Motor neuron (in vitro differentiated cells): ENCODE results near the gene PPIE. TPM values are rescaled to one million over a fixed set of nuclear protein-coding genes. Genes with fewer than 3 reads are reported as not detected.
A peak's percentile ranks its signal among the peaks of the same experiment; 100 is the strongest.

ENCODE experiments used
- ATAC-seq, 8 experiments: fragments of 200-7000 bp; cut with Tn5 transposase; replicated peaks in 6 of 8; 2 replicates each; pipeline ENCODE4 v1.8.0; 2021; ENCODE audit warnings: mild to moderate bottlenecking in 8 of 8, moderate library complexity in 8 of 8
- H3K27ac ChIP-seq, 2 donors: fragments of 250-450 bp; sonication (Bioruptor Pico); 2 replicates each; pipeline ENCODE4 v1.9.0; 2021; ENCODE audit warnings: antibody characterized with exemption in 2 of 2, mild to moderate bottlenecking in 2 of 2, moderate library complexity in 1 of 2
- H3K4me1 ChIP-seq, 2 donors: fragments of 250-450 bp; sonication (Bioruptor Pico); replicated peaks in 1 of 2; 2 replicates each; pipeline ENCODE4 v1.6.1; 2021; ENCODE audit warnings: antibody characterized with exemption in 2 of 2, mild to moderate bottlenecking in 2 of 2, moderate library complexity in 1 of 2
- H3K4me3 ChIP-seq, 5 donors: fragments of 250-450 bp; sonication (Bioruptor Pico); 2 replicates each; pipeline ENCODE4 v1.9.0; 2021; ENCODE audit warnings: antibody characterized with exemption in 5 of 5, mild to moderate bottlenecking in 5 of 5, moderate library complexity in 4 of 5
- WGBS, 10 experiments: fragments of 450-650 bp; shearing (Covaris generic); methylation state at CpG; one replicate each; pipeline ENCODE4 v1.0.0; 2022; 5-methylcytosine and 5-hydroxymethylcytosine counted together
- in situ Hi-C, 9 experiments: fragments of 400-800 bp; cut with MboI; loops; one replicate each; pipeline ENCODE4 v1.15.0; 2021; ENCODE audit warnings: low sequenced_read_pairs in 9 of 9, low pct_unique_long_range_greater_than_20kb in 2 of 9; ENCODE audit not compliant: unreplicated experiment in 9 of 9
- total RNA-seq, 8 experiments: library from RNA; unstranded; fragments of 300-600 nt; gene quantifications; 2 replicates each; pipeline versions ENCODE4 v1.2.3 to v1.2.4, GENCODE V29; 2022

Gene PPIE
- total RNA-seq, 8 experiments from 2014 or later = 45.9 to 84.5 (median 54.6) TPM

DNA sequence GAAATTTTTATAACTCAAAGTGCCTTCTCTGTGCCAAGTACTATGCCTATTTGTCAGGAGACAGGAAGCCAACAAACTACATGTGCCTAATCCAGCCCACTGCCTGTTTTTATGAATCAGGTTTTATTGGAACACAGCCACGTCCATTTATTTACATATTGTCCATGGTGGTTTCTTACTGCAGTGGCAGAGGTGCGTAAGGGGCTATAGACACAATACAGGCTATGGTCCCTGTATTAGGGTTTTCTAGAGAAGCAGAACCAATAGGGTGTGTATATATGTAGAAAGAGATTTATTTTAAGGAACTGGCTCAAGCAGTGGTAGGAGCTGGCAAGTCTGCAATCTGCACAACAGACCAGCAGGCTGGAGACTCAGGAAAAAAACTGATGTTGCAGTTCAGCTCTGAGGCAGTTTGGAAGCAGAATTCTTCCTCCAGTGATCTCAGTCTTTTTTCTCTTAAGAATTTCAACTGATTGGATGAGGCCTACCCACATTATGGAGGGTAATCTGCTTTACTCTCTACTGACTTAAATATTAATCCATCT, 15.4 kb downstream of the PPIE start:
- 63 to 100% (median 100%) methylated on average over 1 to 2 of the region's 2 CpGs; no CpG with 5 or more reads in 3 of the 10 experiments for WGBS, 10 experiments
- no peak for ATAC-seq
- in situ Hi-C loops = no loop called here
- Histone ChIP-seq H3K27ac (no peak overlapping the region), H3K4me1 (no peaks in the 10 kb centered on the region), H3K4me3 (no peak overlapping the region)

DNA sequence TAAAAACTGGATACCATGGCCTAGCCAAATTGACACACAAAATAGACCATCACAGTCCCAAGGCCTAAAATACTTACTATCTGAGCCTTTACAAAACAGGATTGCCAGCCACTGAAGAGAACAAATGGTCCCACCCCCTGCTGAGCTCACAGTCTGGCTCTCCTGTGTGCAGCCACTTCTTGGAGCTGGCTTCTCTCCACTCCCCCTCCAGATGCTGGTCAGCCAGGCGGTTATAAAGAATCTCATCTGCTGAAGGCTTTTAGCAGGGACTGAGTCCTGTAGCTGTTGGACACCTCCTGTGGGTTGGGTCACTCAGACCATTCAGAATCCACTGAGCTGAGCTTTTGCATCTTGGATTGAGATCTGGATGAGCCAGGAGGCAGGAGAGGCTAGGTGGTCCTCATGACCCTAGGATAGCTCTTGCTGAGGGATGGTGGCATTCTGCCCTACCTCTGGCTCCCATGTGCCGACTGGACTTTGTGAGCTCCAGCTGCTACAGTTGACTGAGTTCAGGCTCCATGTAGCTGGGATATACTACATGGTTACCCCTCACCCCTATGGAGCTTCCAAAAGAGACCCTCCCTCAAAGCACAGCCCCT, 16.3 kb downstream of the PPIE start:
- in situ Hi-C loops = no loop called here
- no peaks in the 10 kb centered on the region for H3K4me1 ChIP-seq
- no peak overlapping the region for H3K27ac ChIP-seq
- WGBS, 10 experiments = 54 to 86% (median 78%) methylated on average over 1 to 2 of the region's 2 CpGs; no CpG with 5 or more reads in 6 of the 10 experiments
- ATAC-seq = no peak
- H3K4me3 ChIP-seq = no peak overlapping the region

DNA sequence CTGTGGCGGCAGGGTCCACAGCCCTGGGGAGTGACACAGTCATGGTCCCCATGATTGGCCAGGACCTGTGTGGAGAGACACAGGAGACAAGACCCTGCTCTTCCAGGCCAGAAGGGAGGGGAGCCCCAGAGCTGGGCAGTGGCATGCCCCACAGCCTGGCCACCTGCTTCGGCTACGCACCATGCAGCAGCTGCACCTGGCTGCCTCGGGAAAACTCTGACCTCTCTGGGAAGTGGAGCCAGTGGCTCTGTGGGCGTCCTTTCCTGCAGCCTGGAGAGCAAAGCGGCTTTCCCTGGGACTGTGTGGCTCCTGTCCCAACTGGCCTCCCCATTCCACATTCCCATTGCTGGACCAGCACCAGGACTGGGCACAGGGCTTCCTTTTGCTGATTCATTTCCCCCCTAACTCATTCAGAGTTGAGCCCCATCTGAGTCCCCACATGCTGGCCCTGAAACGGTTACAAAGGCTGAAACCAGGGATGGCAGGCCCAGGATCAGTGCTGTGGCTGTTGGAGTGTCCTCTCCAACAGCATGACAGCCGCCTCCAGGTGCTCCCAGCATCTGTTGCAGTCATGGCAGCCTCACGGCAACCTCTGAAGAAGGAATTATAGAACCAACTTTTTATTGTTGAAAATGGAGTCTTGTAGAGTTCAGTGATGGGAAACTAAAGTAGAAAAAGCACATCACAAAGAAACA, 17.4 kb downstream of the PPIE start:
- 67 to 100% (median 91%) methylated on average over 1 to 9 of the region's 9 CpGs; no CpG with 5 or more reads in 3 of the 10 experiments for WGBS, 10 experiments
- no peak overlapping the region for H3K4me3 ChIP-seq
- H3K27ac ChIP-seq = no peak overlapping the region
- in situ Hi-C loops = no loop called here
- ATAC-seq = peak in 2 of 8 experiments; percentile 10 to 16
- no peaks in the 10 kb centered on the region for H3K4me1 ChIP-seq

DNA sequence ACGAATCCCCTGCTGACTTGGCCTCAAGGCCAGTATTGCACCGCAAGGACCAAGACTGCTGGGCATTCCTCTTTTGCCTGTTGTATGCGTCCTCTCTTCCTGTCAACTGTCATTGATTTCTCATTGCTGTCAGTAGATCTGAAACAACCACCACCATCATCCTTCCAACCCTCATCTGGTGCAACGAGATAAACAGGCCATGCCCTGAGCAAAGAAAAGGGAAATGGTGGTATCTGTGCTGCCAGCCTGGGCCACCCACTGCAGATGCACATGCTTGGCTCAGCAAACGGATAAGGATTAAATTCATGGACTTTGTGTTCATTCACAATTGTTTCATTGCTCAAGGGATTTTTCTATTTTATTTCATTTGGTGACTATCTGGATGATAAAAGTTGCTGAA, 18.8 kb downstream of the PPIE start:
- WGBS, 10 experiments = 73 to 100% (median 98%) methylated on average over 1 to 5 of the region's 5 CpGs; no CpG with 5 or more reads in 2 of the 10 experiments
- no peak overlapping the region for H3K27ac ChIP-seq
- no peaks in the 10 kb centered on the region for H3K4me1 ChIP-seq
- in situ Hi-C loops = no loop called here
- no peak for ATAC-seq
- H3K4me3 ChIP-seq = no peak overlapping the region

DNA sequence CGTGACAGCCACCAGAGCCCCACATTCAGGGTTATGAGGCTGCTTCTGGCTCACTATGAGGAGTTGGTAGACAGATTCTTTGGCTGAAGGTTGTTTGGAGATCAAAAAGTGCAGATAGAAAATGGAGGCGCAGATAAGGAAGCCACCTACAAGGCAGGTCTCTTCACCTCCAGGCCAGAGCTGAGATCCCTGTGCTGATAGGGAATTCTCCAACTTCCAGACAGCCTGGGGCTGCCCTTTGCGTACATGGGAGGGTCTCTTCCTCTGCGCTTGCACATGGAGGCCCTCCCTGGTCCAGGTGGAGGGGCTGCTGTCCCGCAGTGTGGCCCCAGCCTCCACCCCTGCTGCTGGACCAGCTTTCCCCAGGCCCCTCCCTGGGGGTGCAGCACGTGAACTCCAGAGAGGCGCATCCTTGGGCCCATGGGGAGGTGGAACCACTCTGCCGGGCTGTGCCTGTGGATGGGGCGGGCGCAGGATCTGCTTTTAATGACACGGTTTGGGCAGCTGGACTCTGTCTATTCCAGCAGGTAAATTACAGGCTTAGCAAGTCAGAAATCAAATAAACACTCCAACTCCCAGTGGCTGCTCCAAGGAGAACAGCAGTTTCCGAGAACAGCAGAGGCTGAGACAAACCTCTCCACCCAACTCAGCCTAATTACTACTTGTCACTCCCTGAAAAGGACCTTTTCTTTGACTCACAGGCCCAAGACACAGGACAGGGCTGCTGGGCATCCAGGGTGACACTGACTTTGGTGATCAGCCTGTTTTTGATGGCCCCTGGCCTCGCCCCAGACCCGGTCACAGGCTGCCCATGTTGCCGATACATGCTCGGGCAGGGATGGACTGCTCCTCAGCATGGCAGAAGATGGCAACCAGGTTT, 20.1 kb downstream of the PPIE start:
- in situ Hi-C loops = no loop called here
- H3K4me3 ChIP-seq = no peak overlapping the region
- H3K4me1 ChIP-seq = no peaks in the 10 kb centered on the region
- 89 to 100% (median 99%) methylated on average over 1 to 10 of the region's 16 CpGs; no CpG with 5 or more reads in 2 of the 10 experiments for whole genome bisulfite sequencing, 10 experiments
- ATAC-seq = peak in 1 of 8 experiments; percentile 16
- no peak overlapping the region for H3K27ac ChIP-seq

DNA sequence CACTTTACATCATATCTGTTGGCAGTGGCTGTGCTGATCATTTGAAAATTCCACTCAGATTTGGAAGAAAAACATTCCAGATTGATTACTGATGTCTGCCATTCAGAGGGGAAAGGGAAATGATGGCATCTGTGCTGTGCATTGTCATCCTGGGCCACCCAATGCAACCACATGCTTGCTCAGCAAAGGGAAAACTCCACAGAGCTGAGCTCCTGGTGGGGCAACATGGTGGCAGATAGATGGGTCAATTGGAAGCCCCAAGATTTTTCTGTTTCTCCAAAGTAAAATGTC, 20.7 kb downstream of the PPIE start:
- no peak for ATAC-seq

DNA sequence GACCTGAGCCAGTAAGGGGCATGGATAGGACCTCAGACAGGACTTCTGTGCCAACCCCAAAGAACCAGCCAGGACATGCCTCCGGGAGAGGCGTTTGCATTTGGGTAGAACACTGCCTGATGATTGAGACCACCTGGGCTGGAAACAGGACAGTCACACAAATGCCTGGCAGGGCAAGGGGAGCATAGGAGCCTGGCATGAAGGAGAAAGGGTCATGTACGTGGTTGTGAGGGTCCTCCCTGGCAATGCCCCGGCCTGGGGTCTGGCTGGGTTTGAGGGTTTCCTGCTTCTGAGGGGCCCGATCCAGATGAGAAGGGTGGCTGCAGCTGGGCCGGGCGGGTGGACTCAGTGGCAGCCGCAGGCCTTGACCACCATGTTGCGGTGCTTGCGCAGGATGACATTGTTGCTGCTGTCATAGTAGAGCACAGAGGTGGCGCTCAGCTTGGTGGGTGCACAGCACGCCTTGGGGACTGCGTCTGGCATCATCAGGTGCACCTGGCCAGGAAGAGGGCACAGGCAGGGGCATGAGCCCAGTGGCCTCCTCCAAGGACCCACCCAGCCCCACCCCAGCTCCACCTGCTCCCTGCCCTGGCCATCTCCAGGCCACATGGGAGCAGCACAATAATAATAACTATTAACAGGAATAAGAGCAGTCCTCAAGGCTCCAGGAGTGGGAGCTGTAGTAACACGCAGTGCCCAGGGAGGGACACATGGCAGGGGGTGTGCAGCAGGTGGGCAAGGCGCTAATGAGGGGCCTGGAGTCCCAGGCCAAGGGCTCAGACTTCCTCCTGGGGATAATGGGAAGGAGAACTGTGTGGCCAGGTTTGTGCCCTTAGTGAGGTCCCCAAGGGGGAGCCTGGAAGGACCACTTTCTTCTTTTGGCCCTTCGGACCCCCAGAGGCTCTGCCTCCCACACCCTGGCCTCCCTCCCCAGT, 21.7 kb downstream of the PPIE start:
- ATAC-seq = peak in 1 of 8 experiments; percentile 3
- in situ Hi-C loops = no loop called here
- Histone ChIP-seq H3K27ac (no peak overlapping the region), H3K4me1 (no peaks in the 10 kb centered on the region), H3K4me3 (no peak overlapping the region)
- 40 to 100% (median 92%) methylated on average over 1 to 7 of the region's 16 CpGs; no CpG with 5 or more reads in 4 of the 10 experiments for WGBS, 10 experiments

More for the DNA sequence above, 20.7 kb downstream of the PPIE start:
- Histone ChIP-seq H3K27ac (no peak overlapping the region), H3K4me1 (no peaks in the 10 kb centered on the region), H3K4me3 (no peak overlapping the region)
- in situ Hi-C loops = no loop called here

DNA sequence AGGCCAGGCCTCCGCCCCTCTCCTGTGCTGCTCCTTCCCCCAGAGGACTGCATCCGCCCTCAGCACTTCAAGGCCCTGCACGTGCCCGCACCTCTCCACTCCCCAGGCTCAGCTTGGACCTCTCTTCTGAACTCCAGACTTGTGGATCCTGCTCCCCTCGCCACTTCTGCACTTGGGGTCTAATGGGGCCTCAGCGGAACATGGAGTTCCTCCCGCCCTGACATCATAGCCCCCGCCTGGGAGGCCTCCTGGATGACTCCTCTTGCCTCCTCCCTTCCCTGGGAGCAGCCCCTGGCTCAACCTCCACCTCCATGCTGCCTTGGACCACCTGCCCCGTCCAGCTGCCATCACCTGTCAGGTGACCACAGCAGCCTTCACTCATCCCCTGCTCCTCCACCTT, 22.3 kb downstream of the PPIE start:
- WGBS, 10 experiments = 42 to 100% (median 80%) methylated on average over 1 to 2 of the region's 9 CpGs; no CpG with 5 or more reads in 7 of the 10 experiments
- Histone ChIP-seq H3K4me3 (no peak overlapping the region), H3K27ac (no peak overlapping the region), H3K4me1 (no peaks in the 10 kb centered on the region)
- ATAC-seq = peak in 3 of 8 experiments; percentile 8 to 18 (median 16)
- in situ Hi-C loops = no loop called here

DNA sequence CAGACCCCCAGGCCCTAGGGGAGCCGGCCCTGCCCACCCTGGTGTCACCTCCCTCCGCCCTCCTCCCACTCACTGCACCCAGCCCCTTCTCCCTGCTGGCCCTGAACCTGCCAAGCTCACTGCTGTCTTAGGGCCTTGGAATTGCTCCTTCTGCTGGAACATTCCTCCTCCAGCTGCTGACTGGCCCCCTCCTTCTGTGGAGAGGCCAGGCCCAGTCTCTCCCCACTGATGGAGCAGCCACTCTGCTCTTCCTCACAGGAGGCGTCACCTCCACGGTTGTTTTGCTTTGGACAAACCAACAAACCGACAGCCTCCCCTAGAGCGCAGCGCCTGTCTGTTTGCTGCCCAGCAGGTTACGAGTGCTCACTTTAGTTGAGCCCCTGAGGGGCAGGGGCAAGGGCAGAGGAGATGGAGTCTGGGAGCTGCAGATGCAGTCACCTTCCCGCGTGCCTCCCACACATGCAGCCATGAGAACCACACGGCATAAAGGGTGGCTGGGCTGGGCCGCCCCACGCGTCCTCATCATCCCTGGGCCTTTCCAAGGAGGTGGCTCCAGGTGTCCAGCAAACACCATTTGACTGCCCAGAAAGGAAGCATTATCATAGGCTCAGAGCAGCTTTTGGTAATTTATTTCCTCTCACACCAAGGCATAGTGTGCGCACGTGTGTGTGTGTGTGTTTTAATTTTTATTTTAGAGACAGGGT, 23.0 kb downstream of the PPIE start:
- peak in 1 of 8 experiments; percentile 1 for ATAC-seq
- H3K27ac ChIP-seq = no peak overlapping the region
- WGBS, 10 experiments = 0 to 100% (median 81%) methylated on average over 1 to 12 of the region's 16 CpGs; no CpG with 5 or more reads in 4 of the 10 experiments
- in situ Hi-C loops = no loop called here
- H3K4me1 ChIP-seq = no peaks in the 10 kb centered on the region
- H3K4me3 ChIP-seq = no peak overlapping the region

DNA sequence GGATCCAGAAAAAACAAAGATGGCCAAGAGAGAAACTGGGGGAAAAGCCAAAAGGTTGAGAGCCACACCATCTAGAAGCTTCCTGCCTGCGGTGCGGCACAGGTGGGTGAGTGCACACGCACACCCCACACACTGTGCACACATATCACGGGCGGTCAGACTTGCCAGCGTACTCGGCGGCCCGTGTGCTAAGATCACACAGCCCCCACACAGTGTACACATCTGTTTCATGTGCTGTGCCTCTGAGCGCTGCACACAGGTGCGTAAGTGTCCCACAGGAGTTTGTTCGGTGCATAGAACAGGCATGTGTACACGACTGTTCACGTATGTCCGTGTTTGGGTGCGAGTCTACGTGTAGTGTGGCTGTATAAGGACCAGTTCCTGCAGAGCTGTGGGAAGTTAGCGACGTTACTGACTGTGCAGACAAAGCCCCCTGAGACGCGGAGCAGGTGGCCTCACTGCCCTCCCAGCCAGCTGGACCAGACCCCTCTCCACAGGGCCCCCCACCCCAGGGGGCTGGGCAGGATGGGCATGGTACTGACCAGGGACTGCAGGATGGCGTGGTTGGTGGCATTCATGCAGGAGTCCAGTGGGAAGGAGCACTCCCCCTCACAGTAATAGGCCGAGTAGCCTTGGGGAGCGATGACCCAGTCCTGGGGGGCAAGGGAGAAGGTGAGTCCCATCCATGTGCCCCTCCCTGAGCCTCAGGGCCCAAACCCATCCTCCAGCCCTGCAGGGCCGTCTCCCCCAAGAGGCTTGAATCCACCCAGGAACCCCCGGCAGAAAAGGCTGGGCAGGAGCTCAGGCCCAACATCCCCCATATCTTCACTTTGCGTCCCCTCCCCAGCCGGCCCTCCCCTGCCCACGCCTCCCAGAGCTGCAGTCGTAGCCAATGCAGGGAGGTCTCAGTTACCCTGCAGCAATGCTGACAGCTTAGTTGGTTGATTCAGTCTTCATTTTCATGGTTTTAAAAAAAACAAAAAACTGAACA, 24.2 kb downstream of the PPIE start:
- H3K27ac ChIP-seq = no peak overlapping the region
- WGBS, 10 experiments = 80 to 97% (median 93%) methylated on average over 1 to 19 of the region's 30 CpGs; no CpG with 5 or more reads in 3 of the 10 experiments
- no peak overlapping the region for H3K4me3 ChIP-seq
- no peak for ATAC-seq
- in situ Hi-C loops = no loop called here
- peaks cover 0 to 3% of the 10 kb centered on the region in 2 donors for H3K4me1 ChIP-seq
